PC-9 (cell line): ENCODE data around the gene SLC25A42. TPM values are rescaled to one million over a fixed set of nuclear protein-coding genes. Genes with fewer than 3 reads are reported as not detected.

Source experiments
- BruUV-seq: library from RNA; stranded (reverse); fragments of 400-500 nt; replicated peaks from 2 replicates; lab custom pipeline; 2021; lab: Mats Ljungman, UMichigan
- CTCF ChIA-PET: fragments of 300-600 bp; sonication (Branson Sonifier 250); formaldehyde crosslinking; loops from one replicate; lab custom pipeline; 2022; ENCODE audit warnings: antibody characterized with exemption; lab: Charles Lee
- POLR2A ChIA-PET: fragments of 300-600 bp; sonication (Branson Sonifier 250); formaldehyde crosslinking; loops from one replicate; lab custom pipeline; 2022; ENCODE audit warnings: antibody characterized with exemption; ENCODE audit not compliant: unreplicated experiment; lab: Charles Lee
- DNase-seq, 2 experiments: peaks; one replicate each; pipeline versions ENCODE4 v3.0.0 to v3.0.0-alpha.2; 2015 to 2022; ENCODE audit warnings: mixed read lengths in 1 of 2
- H2AFZ ChIP-seq: fragments of 200-600 bp; sonication (generic); 2 replicates; pipeline ENCODE4 v1.8.1; 2017; ENCODE audit warnings: antibody characterized with exemption
- H3F3A ChIP-seq: fragments of 200-600 bp; sonication (generic); 2 replicates; pipeline ENCODE4 v1.8.1; 2017; ENCODE audit warnings: antibody characterized with exemption, mild to moderate bottlenecking, low read depth; ENCODE audit not compliant: insufficient read depth
- H3K27ac ChIP-seq: fragments of 200-600 bp; sonication (generic); 2 replicates; pipeline ENCODE4 v1.6.1; 2016; ENCODE audit warnings: mixed run types
- H3K27me3 ChIP-seq: fragments of 200-600 bp; sonication (generic); 2 replicates; pipeline ENCODE4 v1.6.1; 2016; ENCODE audit warnings: low read depth, mixed run types; ENCODE audit not compliant: insufficient read depth
- H3K36me3 ChIP-seq: fragments of 200-600 bp; sonication (generic); 2 replicates; pipeline ENCODE4 v1.6.1; 2016; ENCODE audit warnings: low read depth, mixed run types
- H3K4me1 ChIP-seq: fragments of 200-600 bp; sonication (generic); replicated peaks from 2 replicates; pipeline ENCODE4 v1.6.1; 2016; ENCODE audit warnings: mixed run types; ENCODE audit not compliant: insufficient read depth
- H3K4me2 ChIP-seq: fragments of 200-600 bp; sonication (generic); 2 replicates; pipeline ENCODE4 v1.6.1; 2017; ENCODE audit warnings: mixed run types
- H3K4me3 ChIP-seq: fragments of 200-600 bp; sonication (generic); 2 replicates; pipeline ENCODE4 v1.6.1; 2016; ENCODE audit warnings: mixed run types
- H3K79me2 ChIP-seq: fragments of 200-600 bp; sonication (generic); 2 replicates; pipeline ENCODE4 v1.6.1; 2017; ENCODE audit warnings: low read depth, mixed run types
- H3K9me2 ChIP-seq: fragments of 200-600 bp; sonication (generic); 2 replicates; pipeline ENCODE4 v1.8.1; 2017; ENCODE audit warnings: mild to moderate bottlenecking; ENCODE audit not compliant: insufficient read depth
- H3K9me3 ChIP-seq: fragments of 200-600 bp; sonication (generic); 2 replicates; pipeline ENCODE4 v1.8.1; 2016; ENCODE audit warnings: low read depth; ENCODE audit not compliant: insufficient read depth
- H4K20me1 ChIP-seq: fragments of 200-600 bp; sonication (generic); 2 replicates; pipeline ENCODE4 v1.8.1; 2017; ENCODE audit not compliant: insufficient read depth
- EZH2 ChIP-seq: fragments of 200-600 bp; sonication (generic); IDR thresholded peaks from 2 replicates; pipeline ENCODE4 v1.8.0; 2017; ENCODE audit warnings: antibody characterized with exemption, low read depth
- intact Hi-C: fragments of 100-400 bp; cut with micrococcal nuclease; formaldehyde crosslinking; loops from one replicate; pipeline ENCODE4 v1.10.0; 2022; ENCODE audit not compliant: unreplicated experiment
- total RNA-seq: library from RNA; stranded (reverse); gene quantifications from 2 replicates; pipeline ENCODE4 v1.2.3, GENCODE V29; 2021
- TF ChIP-seq, protein P1 (sequence below): fragments of 200-600 bp; sonication (generic); conservative IDR thresholded peaks from 2 replicates; pipeline ENCODE4 v1.6.1; 2017; ENCODE audit warnings: mixed run types, antibody characterized with exemption, mild to moderate bottlenecking, moderate library complexity

SLC25A42 gene
- total RNA-seq, 1 experiment from 2014 or later, result 6.9 TPM

DNA sequence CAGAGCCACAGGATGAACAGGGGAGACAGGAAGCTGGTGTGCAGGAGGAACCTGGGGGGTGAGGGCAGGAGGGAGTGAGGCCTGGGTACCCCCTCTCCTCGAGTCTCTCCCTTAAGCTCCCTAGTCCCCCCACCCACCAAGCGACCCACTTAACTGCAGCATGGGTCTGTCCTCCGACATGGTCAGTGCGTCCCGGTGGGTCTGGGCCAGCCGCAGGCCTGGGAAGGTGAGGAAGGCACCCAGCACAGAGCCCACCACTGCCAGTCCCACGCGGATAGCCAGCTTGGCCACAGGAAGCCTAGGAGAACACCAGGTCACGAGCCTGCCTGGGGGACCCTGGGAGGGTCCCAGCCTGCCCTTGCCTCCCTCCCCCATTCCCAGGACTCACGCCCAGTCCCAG lies 57.6 kb downstream of the SLC25A42 start:
- H3K27me3 ChIP-seq, result no peaks in the 10 kb centered on the region
- no peaks in the 10 kb centered on the region for H4K20me1 ChIP-seq
- DNase-seq, result no peak
- TF ChIP-seq EZH2, result no peak
- TF ChIP-seq, protein P1, sequence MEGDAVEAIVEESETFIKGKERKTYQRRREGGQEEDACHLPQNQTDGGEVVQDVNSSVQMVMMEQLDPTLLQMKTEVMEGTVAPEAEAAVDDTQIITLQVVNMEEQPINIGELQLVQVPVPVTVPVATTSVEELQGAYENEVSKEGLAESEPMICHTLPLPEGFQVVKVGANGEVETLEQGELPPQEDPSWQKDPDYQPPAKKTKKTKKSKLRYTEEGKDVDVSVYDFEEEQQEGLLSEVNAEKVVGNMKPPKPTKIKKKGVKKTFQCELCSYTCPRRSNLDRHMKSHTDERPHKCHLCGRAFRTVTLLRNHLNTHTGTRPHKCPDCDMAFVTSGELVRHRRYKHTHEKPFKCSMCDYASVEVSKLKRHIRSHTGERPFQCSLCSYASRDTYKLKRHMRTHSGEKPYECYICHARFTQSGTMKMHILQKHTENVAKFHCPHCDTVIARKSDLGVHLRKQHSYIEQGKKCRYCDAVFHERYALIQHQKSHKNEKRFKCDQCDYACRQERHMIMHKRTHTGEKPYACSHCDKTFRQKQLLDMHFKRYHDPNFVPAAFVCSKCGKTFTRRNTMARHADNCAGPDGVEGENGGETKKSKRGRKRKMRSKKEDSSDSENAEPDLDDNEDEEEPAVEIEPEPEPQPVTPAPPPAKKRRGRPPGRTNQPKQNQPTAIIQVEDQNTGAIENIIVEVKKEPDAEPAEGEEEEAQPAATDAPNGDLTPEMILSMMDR, result no peak
- BruUV-seq, result no TSS peak
- H3F3A ChIP-seq, result peaks cover 12% of the 10 kb centered on the region
- ChIA-PET POLR2A (no interaction called here), CTCF (no interaction called here)
- H3K4me1 ChIP-seq, result no peaks in the 10 kb centered on the region
- intact Hi-C loops, result no loop called here
- H3K4me3 ChIP-seq, result no peak overlapping the region
- H3K4me2 ChIP-seq, result no peak overlapping the region
- 0 out of 2 replicates have a peak, but pooled peaks cover 10% of the 10 kb centered on the region for H3K36me3 ChIP-seq
- no peaks in the 10 kb centered on the region for H3K9me2 ChIP-seq
- no peak overlapping the region for H3K27ac ChIP-seq
- H3K79me2 ChIP-seq, result no peaks in the 10 kb centered on the region
- no peak overlapping the region for H2AFZ ChIP-seq
- H3K9me3 ChIP-seq, result peaks cover 3% of the 10 kb centered on the region; the same call in 1 of the 2 replicates

DNA sequence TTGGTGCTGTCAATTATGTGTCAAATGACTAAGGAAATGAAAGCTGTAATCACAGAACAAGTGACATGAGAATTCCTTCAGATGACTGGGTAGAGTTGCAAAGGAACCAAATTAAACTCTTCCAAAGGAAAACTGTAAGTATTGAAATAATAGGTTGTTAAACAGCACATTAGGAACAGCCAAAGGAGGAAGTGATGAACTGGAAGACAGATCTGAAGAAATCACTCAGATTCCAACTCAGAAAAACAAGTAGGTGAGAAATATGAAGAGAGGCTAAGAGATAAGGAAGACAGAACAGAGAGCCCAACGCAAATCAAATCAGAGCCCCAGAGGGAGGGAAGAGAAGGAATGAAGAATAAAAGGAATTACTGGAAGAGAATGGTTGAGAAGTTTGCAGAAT lies 59.1 kb downstream of the SLC25A42 start:
- no peak for DNase-seq
- ChIA-PET POLR2A (interaction anchor here (0.6 kb wide), 1 partner anchor 52 kb away, joined by 14 read pairs; no protein-coding TSS in a partner anchor), CTCF (interaction anchor here (0.7 kb wide), 1 partner anchor 11 kb away, joined by 4 read pairs; no protein-coding TSS in a partner anchor)
- H3K9me3 ChIP-seq, result peaks cover 3% of the 10 kb centered on the region; the same call in 1 of the 2 replicates
- H4K20me1 ChIP-seq, result peaks cover 1% of the 10 kb centered on the region; the same call in 1 of the 2 replicates
- no peak overlapping the region for H3K4me2 ChIP-seq
- intact Hi-C loops, result no loop called here
- no peaks in the 10 kb centered on the region for H3K79me2 ChIP-seq
- no peak overlapping the region for H3K27ac ChIP-seq
- H3F3A ChIP-seq, result peaks cover 5% of the 10 kb centered on the region; the same call in 1 of the 2 replicates
- TF ChIP-seq EZH2, result no peak
- TF ChIP-seq, protein P1, result no peak
- H3K4me1 ChIP-seq, result no peaks in the 10 kb centered on the region
- no peaks in the 10 kb centered on the region for H3K9me2 ChIP-seq
- no peak overlapping the region for H3K4me3 ChIP-seq
- BruUV-seq, result no TSS peak
- H2AFZ ChIP-seq, result no peak overlapping the region
- H3K36me3 ChIP-seq, result 0 out of 2 replicates have a peak, but pooled peaks cover 10% of the 10 kb centered on the region
- no peaks in the 10 kb centered on the region for H3K27me3 ChIP-seq

DNA sequence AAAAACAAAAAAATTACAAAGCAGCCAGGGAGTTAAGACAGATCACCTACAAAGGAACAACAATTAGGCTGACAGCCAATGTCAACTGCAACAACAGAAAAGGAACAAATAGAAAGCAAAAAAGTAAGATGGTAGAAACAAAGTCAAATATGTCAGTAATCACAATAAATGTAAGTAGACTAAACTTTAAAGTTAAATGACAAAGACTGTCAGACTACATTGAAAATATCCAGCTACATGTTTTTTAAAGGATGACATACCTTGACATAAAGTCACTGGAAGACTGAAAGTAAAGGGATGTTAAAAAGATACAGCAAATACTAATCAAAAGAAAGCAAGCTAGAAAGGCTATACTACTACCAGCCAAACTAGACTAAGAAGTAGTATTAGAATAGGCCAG lies 59.6 kb downstream of the SLC25A42 start:
- Histone ChIP-seq H3K27ac (no peak overlapping the region), H3K9me3 (peaks cover 3% of the 10 kb centered on the region; the same call in 1 of the 2 replicates), H3K4me3 (no peak overlapping the region), H3K36me3 (0 out of 2 replicates have a peak, but pooled peaks cover 10% of the 10 kb centered on the region), H3K9me2 (no peaks in the 10 kb centered on the region), H3K79me2 (no peaks in the 10 kb centered on the region), H3K4me1 (no peaks in the 10 kb centered on the region), H2AFZ (no peak overlapping the region), H3K27me3 (no peaks in the 10 kb centered on the region), H4K20me1 (peaks cover 3% of the 10 kb centered on the region; the same call in 1 of the 2 replicates), H3F3A (peaks cover 5% of the 10 kb centered on the region; the same call in 1 of the 2 replicates), H3K4me2 (no peak overlapping the region)
- DNase-seq, result no peak
- no peak for TF ChIP-seq EZH2
- TF ChIP-seq, protein P1, result no peak
- BruUV-seq, result no TSS peak
- CTCF ChIA-PET, result interaction anchor here (0.7 kb wide), 1 partner anchor 11 kb away, joined by 4 read pairs; no protein-coding TSS in a partner anchor
- intact Hi-C loops, result no loop called here
- POLR2A ChIA-PET, result no interaction called here
